PC-9 (cell line): ENCODE data around the gene INPPL1. TPM values are rescaled to one million over a fixed set of nuclear protein-coding genes. Genes with fewer than 3 reads are reported as not detected.

ENCODE experiments used
- BruUV-seq: library from RNA; stranded (reverse); fragments of 400-500 nt; replicated peaks from 2 replicates; lab custom pipeline; 2021; lab: Mats Ljungman, UMichigan
- CTCF ChIA-PET: fragments of 300-600 bp; sonication (Branson Sonifier 250); formaldehyde crosslinking; loops from one replicate; lab custom pipeline; 2022; ENCODE audit warnings: antibody characterized with exemption; lab: Charles Lee
- POLR2A ChIA-PET: fragments of 300-600 bp; sonication (Branson Sonifier 250); formaldehyde crosslinking; loops from one replicate; lab custom pipeline; 2022; ENCODE audit warnings: antibody characterized with exemption; ENCODE audit not compliant: unreplicated experiment; lab: Charles Lee
- DNase-seq, 2 experiments: peaks; one replicate each; pipeline versions ENCODE4 v3.0.0 to v3.0.0-alpha.2; 2015 to 2022; ENCODE audit warnings: mixed read lengths in 1 of 2
- H2AFZ ChIP-seq: fragments of 200-600 bp; sonication (generic); 2 replicates; pipeline ENCODE4 v1.8.1; 2017; ENCODE audit warnings: antibody characterized with exemption
- H3F3A ChIP-seq: fragments of 200-600 bp; sonication (generic); 2 replicates; pipeline ENCODE4 v1.8.1; 2017; ENCODE audit warnings: antibody characterized with exemption, mild to moderate bottlenecking, low read depth; ENCODE audit not compliant: insufficient read depth
- H3K27ac ChIP-seq: fragments of 200-600 bp; sonication (generic); 2 replicates; pipeline ENCODE4 v1.6.1; 2016; ENCODE audit warnings: mixed run types
- H3K27me3 ChIP-seq: fragments of 200-600 bp; sonication (generic); 2 replicates; pipeline ENCODE4 v1.6.1; 2016; ENCODE audit warnings: low read depth, mixed run types; ENCODE audit not compliant: insufficient read depth
- H3K36me3 ChIP-seq: fragments of 200-600 bp; sonication (generic); 2 replicates; pipeline ENCODE4 v1.6.1; 2016; ENCODE audit warnings: low read depth, mixed run types
- H3K4me1 ChIP-seq: fragments of 200-600 bp; sonication (generic); replicated peaks from 2 replicates; pipeline ENCODE4 v1.6.1; 2016; ENCODE audit warnings: mixed run types; ENCODE audit not compliant: insufficient read depth
- H3K4me2 ChIP-seq: fragments of 200-600 bp; sonication (generic); 2 replicates; pipeline ENCODE4 v1.6.1; 2017; ENCODE audit warnings: mixed run types
- H3K4me3 ChIP-seq: fragments of 200-600 bp; sonication (generic); 2 replicates; pipeline ENCODE4 v1.6.1; 2016; ENCODE audit warnings: mixed run types
- H3K79me2 ChIP-seq: fragments of 200-600 bp; sonication (generic); 2 replicates; pipeline ENCODE4 v1.6.1; 2017; ENCODE audit warnings: low read depth, mixed run types
- H3K9me2 ChIP-seq: fragments of 200-600 bp; sonication (generic); 2 replicates; pipeline ENCODE4 v1.8.1; 2017; ENCODE audit warnings: mild to moderate bottlenecking; ENCODE audit not compliant: insufficient read depth
- H3K9me3 ChIP-seq: fragments of 200-600 bp; sonication (generic); 2 replicates; pipeline ENCODE4 v1.8.1; 2016; ENCODE audit warnings: low read depth; ENCODE audit not compliant: insufficient read depth
- H4K20me1 ChIP-seq: fragments of 200-600 bp; sonication (generic); 2 replicates; pipeline ENCODE4 v1.8.1; 2017; ENCODE audit not compliant: insufficient read depth
- CTCF ChIP-seq: fragments of 200-600 bp; sonication (generic); conservative IDR thresholded peaks from 2 replicates; pipeline ENCODE4 v1.6.1; 2017; ENCODE audit warnings: mixed run types, antibody characterized with exemption, mild to moderate bottlenecking, moderate library complexity
- EZH2 ChIP-seq: fragments of 200-600 bp; sonication (generic); IDR thresholded peaks from 2 replicates; pipeline ENCODE4 v1.8.0; 2017; ENCODE audit warnings: antibody characterized with exemption, low read depth
- intact Hi-C: fragments of 100-400 bp; cut with micrococcal nuclease; formaldehyde crosslinking; loops from one replicate; pipeline ENCODE4 v1.10.0; 2022; ENCODE audit not compliant: unreplicated experiment
- total RNA-seq: library from RNA; stranded (reverse); gene quantifications from 2 replicates; pipeline ENCODE4 v1.2.3, GENCODE V29; 2021

INPPL1 gene
- total RNA-seq, 1 experiment from 2014 or later: 199 TPM

- Histone ChIP-seq H2AFZ (peak overlapping the region; percentile 66), H3K79me2 (peaks cover 30% of the 10 kb centered on the region), H3K4me1 (peaks cover 23% of the 10 kb centered on the region), H3K4me2 (peak overlapping the region; percentile 81), H3K36me3 (peaks cover 18% of the 10 kb centered on the region), H3K4me3 (peak overlapping the region; percentile 97), H4K20me1 (peaks cover 12% of the 10 kb centered on the region), H3K27me3 (no peaks in the 10 kb centered on the region), H3K9me3 (no peaks in the 10 kb centered on the region), H3F3A (peaks cover 9% of the 10 kb centered on the region), H3K9me2 (no peaks in the 10 kb centered on the region), H3K27ac (no peak overlapping the region)
- ChIA-PET POLR2A (interaction anchor here (0.6 to 1.0 kb wide), 2 partner anchors 9 to 81 kb away, joined by 4 to 6 read pairs; partner anchors contain the start of gene FOLR2), CTCF (no interaction called here)
- no TSS peak for BruUV-seq
- intact Hi-C loops: no loop called here
- no peak for DNase-seq
- TF ChIP-seq CTCF (no peak), EZH2 (no peak)
Observed at GRCh38 chr11:72225411-72225951, 914 bp downstream of the INPPL1 start.

- Histone ChIP-seq H3F3A (peaks cover 9% of the 10 kb centered on the region; the same call in 1 of the 2 replicates), H3K4me2 (no peak overlapping the region), H3K27ac (no peak overlapping the region), H2AFZ (no peak overlapping the region), H3K27me3 (no peaks in the 10 kb centered on the region), H3K79me2 (peaks cover 30% of the 10 kb centered on the region), H3K4me3 (no peak overlapping the region), H3K36me3 (peaks cover 22% of the 10 kb centered on the region), H3K9me3 (no peaks in the 10 kb centered on the region), H3K9me2 (no peaks in the 10 kb centered on the region), H3K4me1 (peaks cover 22% of the 10 kb centered on the region), H4K20me1 (peaks cover 15% of the 10 kb centered on the region)
- no peak for DNase-seq
- TF ChIP-seq EZH2 (no peak), CTCF (no peak)
- BruUV-seq: no TSS peak
- intact Hi-C loops: no loop called here
- POLR2A ChIA-PET: interaction anchor here (0.7 kb wide), 1 partner anchor 158 kb away, joined by 4 read pairs; no protein-coding TSS in a partner anchor
- CTCF ChIA-PET: no interaction called here
Observed at GRCh38 chr11:72226701-72227100, 2.1 kb downstream of the INPPL1 start.

GRCh38 chr11:72227316-72228228 lies 3.0 kb downstream of the INPPL1 start:
- peaks cover 26% of the 10 kb centered on the region for H3K36me3 ChIP-seq
- H3K79me2 ChIP-seq: peaks cover 30% of the 10 kb centered on the region
- DNase-seq: no peak
- H3K9me2 ChIP-seq: no peaks in the 10 kb centered on the region
- no peak overlapping the region for H3K4me2 ChIP-seq
- H3K4me3 ChIP-seq: no peak overlapping the region
- TF ChIP-seq CTCF (no peak), EZH2 (no peak)
- ChIA-PET POLR2A (interaction anchor here (0.5 to 0.6 kb wide), 2 partner anchors 179 to 212 kb away, joined by 4 read pairs; no protein-coding TSS in a partner anchor), CTCF (no interaction called here)
- BruUV-seq: no TSS peak
- no peaks in the 10 kb centered on the region for H3K27me3 ChIP-seq
- H3K4me1 ChIP-seq: peaks cover 14% of the 10 kb centered on the region
- peaks cover 6% of the 10 kb centered on the region; the same call in 1 of the 2 replicates for H3F3A ChIP-seq
- H4K20me1 ChIP-seq: peaks cover 15% of the 10 kb centered on the region
- H3K27ac ChIP-seq: no peak overlapping the region
- H2AFZ ChIP-seq: no peak overlapping the region
- H3K9me3 ChIP-seq: no peaks in the 10 kb centered on the region
- intact Hi-C loops: no loop called here
